Measurements from ENCODE around the gene STAB1. TPM values are rescaled to one million over a fixed set of nuclear protein-coding genes. Genes with fewer than 3 reads are reported as not detected.

The STAB1 gene
- 0.15 TPM for polyA plus RNA-seq (2013, experiment 1 of 2)
- 0.32 TPM for polyA plus RNA-seq (2013, experiment 2 of 2)

- H3K36me3 ChIP-seq (ENCODE audit: insufficient read depth, low read length), result peaks cover 29% of the 10 kb centered on the region
- H3K27ac ChIP-seq (ENCODE audit: low read depth, low read length), result no peak within 1 kb of the TSS
- H3K9ac ChIP-seq (ENCODE audit: low read depth, low read length), result no peak within 1 kb of the TSS
- H3K27me3 ChIP-seq (ENCODE audit: insufficient read depth, low read length), result no peaks in the 10 kb centered on the region
- no peak within 1 kb of the TSS for H3K4me3 ChIP-seq (ENCODE audit: low read length)
- H3K4me1 ChIP-seq (ENCODE audit: insufficient read depth, low read length), result no peaks in the 10 kb centered on the region
- WGBS, result 86% methylated on average over 25 of the region's 25 CpGs
- no peaks in the 10 kb centered on the region for H3K9me3 ChIP-seq (ENCODE audit: insufficient read depth, low read depth, low read length)
These were observed at the start of gene STAB1 for GRCh38 chr3:52494886-52495495. TSS of gene STAB1 (plus strand) at chr3:52495338. CDS start at chr3:52495414, 76 bp downstream.

DNA sequence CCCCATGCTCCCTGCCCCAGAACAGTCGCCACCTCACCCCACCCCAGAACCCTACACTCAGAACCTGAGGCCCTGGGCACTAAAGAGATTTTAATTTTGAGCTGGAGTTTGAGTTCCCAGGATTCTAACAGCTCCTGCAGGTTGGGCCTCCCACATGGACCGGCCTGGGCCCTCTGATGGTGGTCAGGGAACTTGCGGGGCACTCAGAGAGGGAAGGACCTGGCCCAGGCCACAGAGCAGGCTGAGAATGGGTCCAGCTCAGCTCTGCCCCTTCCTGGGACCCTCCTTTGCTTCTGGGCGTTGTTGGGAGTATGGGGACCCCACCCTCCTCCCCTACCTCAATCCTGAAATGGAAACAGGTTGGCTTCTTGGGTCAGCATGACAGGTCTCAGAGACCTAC is 49.1 kb upstream of the STAB1 start:
- Histone ChIP-seq H3K36me3 (ENCODE audit: insufficient read depth, low read length) (no peaks in the 10 kb centered on the region), H3K27ac (ENCODE audit: low read depth, low read length) (no peak overlapping the region), H3K9me3 (ENCODE audit: insufficient read depth, low read depth, low read length) (no peaks in the 10 kb centered on the region), H3K27me3 (ENCODE audit: insufficient read depth, low read length) (no peaks in the 10 kb centered on the region), H3K4me3 (ENCODE audit: low read length) (no peak overlapping the region), H3K9ac (ENCODE audit: low read depth, low read length) (no peak overlapping the region), H3K4me1 (ENCODE audit: insufficient read depth, low read length) (peaks cover 5% of the 10 kb centered on the region; the same call in 1 of the 2 replicates)
- 93% methylated on average over 4 of the region's 4 CpGs for WGBS

GRCh38 chr3:52446631-52447511 is 48.3 kb upstream of the STAB1 start:
- H3K9me3 ChIP-seq (ENCODE audit: insufficient read depth, low read depth, low read length), result no peaks in the 10 kb centered on the region

GRCh38 chr3:52447512-52448355 is 47.4 kb upstream of the STAB1 start:
- H3K9me3 ChIP-seq (ENCODE audit: insufficient read depth, low read depth, low read length), result no peaks in the 10 kb centered on the region
- H3K4me1 ChIP-seq (ENCODE audit: insufficient read depth, low read length), result peaks cover 8% of the 10 kb centered on the region
- H3K9ac ChIP-seq (ENCODE audit: low read depth, low read length), result no peak overlapping the region
- WGBS, result 80% methylated on average over 12 of the region's 12 CpGs
- H3K36me3 ChIP-seq (ENCODE audit: insufficient read depth, low read length), result no peaks in the 10 kb centered on the region
- no peak overlapping the region for H3K4me3 ChIP-seq (ENCODE audit: low read length)
- no peak overlapping the region for H3K27ac ChIP-seq (ENCODE audit: low read depth, low read length)
- no peaks in the 10 kb centered on the region for H3K27me3 ChIP-seq (ENCODE audit: insufficient read depth, low read length)

More at GRCh38 chr3:52446631-52447511, 48.3 kb upstream of the STAB1 start:
- Histone ChIP-seq H3K4me3 (ENCODE audit: low read length) (no peak overlapping the region), H3K27ac (ENCODE audit: low read depth, low read length) (no peak overlapping the region), H3K9ac (ENCODE audit: low read depth, low read length) (no peak overlapping the region), H3K36me3 (ENCODE audit: insufficient read depth, low read length) (no peaks in the 10 kb centered on the region), H3K27me3 (ENCODE audit: insufficient read depth, low read length) (no peaks in the 10 kb centered on the region), H3K4me1 (ENCODE audit: insufficient read depth, low read length) (peaks cover 5% of the 10 kb centered on the region; the same call in 1 of the 2 replicates)
- 41% methylated on average over 13 of the region's 13 CpGs for WGBS

DNA sequence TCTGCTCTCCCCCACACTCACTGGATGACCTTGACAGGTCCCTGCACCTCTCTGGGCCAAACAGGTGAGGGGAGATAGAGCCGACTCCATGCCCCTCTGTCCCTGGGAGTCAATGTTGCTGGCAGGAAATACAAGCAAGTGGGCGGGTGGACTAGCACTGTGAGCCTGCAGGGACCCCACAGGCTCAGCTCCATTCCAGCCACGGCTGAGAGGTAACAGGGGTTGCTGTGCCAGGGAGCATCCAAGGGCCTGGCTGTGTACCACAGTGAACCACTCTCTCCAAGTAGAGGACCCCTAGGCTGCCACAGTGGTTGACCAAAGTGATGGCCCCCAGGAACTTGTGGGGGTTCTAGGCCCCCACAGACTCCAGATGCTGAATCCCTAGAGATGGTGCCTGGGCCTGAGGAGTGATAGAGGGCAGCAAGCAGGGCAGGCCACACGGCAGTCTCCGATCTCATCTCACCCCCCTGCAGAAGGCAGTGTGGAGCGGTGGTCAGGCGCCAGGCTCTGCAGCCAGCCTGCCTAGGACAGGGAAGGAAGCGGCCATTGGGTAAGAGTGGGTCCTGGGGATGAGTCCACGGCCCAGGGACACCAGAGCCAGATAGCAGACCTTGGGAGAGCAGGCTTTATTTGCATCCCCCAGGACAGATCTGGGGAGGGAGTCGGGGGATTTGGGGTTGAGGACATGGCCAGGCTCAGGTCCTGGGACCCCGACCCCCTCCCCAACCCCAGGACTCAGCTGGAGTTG is 44.5 kb upstream of the STAB1 start:
- Histone ChIP-seq H3K9ac (ENCODE audit: low read depth, low read length) (no peak overlapping the region), H3K27ac (ENCODE audit: low read depth, low read length) (no peak overlapping the region; the same call in 1 of the 2 replicates), H3K27me3 (ENCODE audit: insufficient read depth, low read length) (no peaks in the 10 kb centered on the region), H3K9me3 (ENCODE audit: insufficient read depth, low read depth, low read length) (no peaks in the 10 kb centered on the region), H3K4me1 (ENCODE audit: insufficient read depth, low read length) (peaks cover 18% of the 10 kb centered on the region), H3K36me3 (ENCODE audit: insufficient read depth, low read length) (no peaks in the 10 kb centered on the region), H3K4me3 (ENCODE audit: low read length) (no peak overlapping the region)
- WGBS, result 93% methylated on average over 10 of the region's 11 CpGs

- Histone ChIP-seq H3K4me1 (ENCODE audit: insufficient read depth, low read length) (peaks cover 19% of the 10 kb centered on the region), H3K36me3 (ENCODE audit: insufficient read depth, low read length) (no peaks in the 10 kb centered on the region), H3K27me3 (ENCODE audit: insufficient read depth, low read length) (no peaks in the 10 kb centered on the region), H3K4me3 (ENCODE audit: low read length) (no peak overlapping the region), H3K27ac (ENCODE audit: low read depth, low read length) (no peak overlapping the region), H3K9me3 (ENCODE audit: insufficient read depth, low read depth, low read length) (no peaks in the 10 kb centered on the region), H3K9ac (ENCODE audit: low read depth, low read length) (no peak overlapping the region)
- WGBS, result 91% methylated on average over 24 of the region's 24 CpGs
These were observed 43.7 kb upstream of the STAB1 start for GRCh38 chr3:52451237-52452083.

DNA sequence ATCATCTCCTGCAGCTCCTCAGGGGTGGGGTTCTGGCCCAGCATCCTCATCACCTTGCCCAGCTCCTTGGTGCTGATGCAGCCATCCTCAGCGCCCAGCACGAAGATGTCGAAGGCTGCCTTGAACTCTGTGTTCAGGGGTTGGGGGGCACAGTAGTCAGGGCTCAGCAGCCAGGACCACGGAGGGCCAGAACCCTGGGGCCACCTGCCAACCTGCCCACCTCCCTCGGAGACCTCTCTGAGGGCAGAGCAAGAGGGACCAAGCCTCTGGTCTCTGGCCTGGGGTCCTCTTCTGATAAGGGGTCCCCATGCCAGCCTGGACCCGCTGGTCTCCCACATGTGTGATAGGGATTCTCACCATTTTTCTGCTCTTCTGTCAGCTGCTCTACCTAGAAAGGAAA is 43.0 kb upstream of the STAB1 start:
- no peak overlapping the region for H3K27ac ChIP-seq (ENCODE audit: low read depth, low read length)
- 96% methylated on average over 6 of the region's 6 CpGs for WGBS
- no peaks in the 10 kb centered on the region for H3K27me3 ChIP-seq (ENCODE audit: insufficient read depth, low read length)
- peaks cover 25% of the 10 kb centered on the region for H3K4me1 ChIP-seq (ENCODE audit: insufficient read depth, low read length)
- no peak overlapping the region for H3K4me3 ChIP-seq (ENCODE audit: low read length)
- no peak overlapping the region for H3K9ac ChIP-seq (ENCODE audit: low read depth, low read length)
- H3K36me3 ChIP-seq (ENCODE audit: insufficient read depth, low read length), result no peaks in the 10 kb centered on the region
- no peaks in the 10 kb centered on the region for H3K9me3 ChIP-seq (ENCODE audit: insufficient read depth, low read depth, low read length)

DNA sequence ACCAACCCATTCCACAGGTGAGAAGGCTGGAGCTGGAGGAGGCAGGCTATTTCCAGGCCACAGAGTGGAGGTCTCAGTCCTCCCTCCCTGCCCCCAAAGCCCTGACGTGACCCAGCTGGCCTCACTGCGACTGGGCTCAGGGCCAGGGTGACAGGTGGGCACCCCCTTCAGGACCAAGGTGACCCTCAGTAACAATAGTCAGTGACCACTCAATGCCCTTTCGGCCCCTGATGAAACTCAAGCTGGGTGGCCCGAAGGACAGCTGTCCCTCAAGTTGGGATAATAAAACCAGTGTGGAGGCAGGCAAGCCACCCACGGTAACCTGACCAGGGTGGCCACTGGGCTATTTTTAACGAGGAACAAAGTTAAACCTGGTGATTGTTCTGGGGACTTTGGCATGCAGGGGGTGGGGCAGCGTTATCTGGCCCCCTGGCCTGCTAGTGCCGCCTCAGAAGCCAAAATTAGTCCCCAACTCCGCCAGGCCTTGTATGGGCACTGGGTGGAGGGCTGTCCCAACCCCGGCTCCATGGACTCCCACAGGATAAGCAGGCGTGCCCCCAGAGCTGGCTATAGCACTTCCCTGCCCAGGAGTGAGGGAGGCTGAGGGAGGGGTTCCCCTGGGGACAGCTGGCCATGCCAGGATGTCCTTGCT is 42.4 kb upstream of the STAB1 start:
- H3K9ac ChIP-seq (ENCODE audit: low read depth, low read length), result no peak overlapping the region
- 75% methylated on average over 11 of the region's 11 CpGs for WGBS
- H3K4me3 ChIP-seq (ENCODE audit: low read length), result no peak overlapping the region
- no peaks in the 10 kb centered on the region for H3K9me3 ChIP-seq (ENCODE audit: insufficient read depth, low read depth, low read length)
- peaks cover 6% of the 10 kb centered on the region for H3K36me3 ChIP-seq (ENCODE audit: insufficient read depth, low read length)
- H3K27ac ChIP-seq (ENCODE audit: low read depth, low read length), result no peak overlapping the region; the same call in 1 of the 2 replicates
- H3K4me1 ChIP-seq (ENCODE audit: insufficient read depth, low read length), result peaks cover 26% of the 10 kb centered on the region
- H3K27me3 ChIP-seq (ENCODE audit: insufficient read depth, low read length), result no peaks in the 10 kb centered on the region

GRCh38 chr3:52453496-52454249 is 41.5 kb upstream of the STAB1 start, which contains the start of gene TNNC1:
TSS of gene TNNC1 (minus strand) at chr3:52454041. CDS start at chr3:52454015, 26 bp downstream.
- Histone ChIP-seq H3K27ac (ENCODE audit: low read depth, low read length) (no peak within 1 kb of the TSS; the same call in 1 of the 2 replicates), H3K27me3 (ENCODE audit: insufficient read depth, low read length) (no peaks in the 10 kb centered on the region), H3K36me3 (ENCODE audit: insufficient read depth, low read length) (peaks cover 15% of the 10 kb centered on the region), H3K9me3 (ENCODE audit: insufficient read depth, low read depth, low read length) (no peaks in the 10 kb centered on the region), H3K9ac (ENCODE audit: low read depth, low read length) (no peak within 1 kb of the TSS), H3K4me1 (ENCODE audit: insufficient read depth, low read length) (peaks cover 26% of the 10 kb centered on the region), H3K4me3 (ENCODE audit: low read length) (peak within 1 kb of the TSS; percentile 51; the same call in 1 of the 2 replicates)
- 58% methylated on average over 16 of the region's 16 CpGs for WGBS
